Posterior cingulate gyrus (tissue), 11 donors: Measurements from ENCODE around the gene RBM48.
"Not testable (repeated sequence)": the region's sequence is repeated elsewhere in the genome, so short reads cannot be mapped to it uniquely, and the experiment has no call there.

Experiments used
- DNase-seq, 10 donors: peaks; one replicate each; pipeline versions ENCODE4 v3.0.0 to v3.0.0-alpha.2; 2020 to 2021; ENCODE audit warnings: mixed read lengths in 3 of 10
- intact Hi-C: fragments of 100-400 bp; cut with DNase I; formaldehyde crosslinking; loops from one replicate; pipeline ENCODE4 v1.15.1; 2023

RBM48 gene

GRCh38 chr7:92528188-92528957, at the start of gene RBM48, which contains the start of gene PEX1:
Gene RBM48, plus strand, starts transcription at chr7:92528795. Its CDS starts 19 bp downstream, at chr7:92528814.
Gene PEX1, minus strand, starts transcription at chr7:92528520. Its CDS starts 85 bp downstream, at chr7:92528435.
- intact Hi-C loops, result loop anchor here (2.0 kb wide), 2 partner anchors 62 to 80 kb away; partner anchors contain the start of gene FAM133B
- peak; percentile 91 to 100 (median 96) for DNase-seq

GRCh38 chr7:92479146-92479545, 49.4 kb upstream of the RBM48 start:
- intact Hi-C loops, DNase-seq: not testable (repeated sequence)

GRCh38 chr7:92483624-92484023, 45.0 kb upstream of the RBM48 start:
- DNase-seq, intact Hi-C loops: not testable (repeated sequence)

- DNase-seq, intact Hi-C loops: not testable (repeated sequence)
These were observed 44.4 kb upstream of the RBM48 start for GRCh38 chr7:92484226-92484625.

GRCh38 chr7:92485267-92485892, 43.2 kb upstream of the RBM48 start:
- intact Hi-C loops, result no loop called here
- no peak for DNase-seq

- intact Hi-C loops, result no loop called here
- DNase-seq, result no peak
These were observed 42.6 kb upstream of the RBM48 start for GRCh38 chr7:92485974-92486373.

- DNase-seq, result no peak
- intact Hi-C loops, result no loop called here
These were observed 40.8 kb upstream of the RBM48 start for GRCh38 chr7:92487804-92488203.

GRCh38 chr7:92489634-92490033, 39.0 kb upstream of the RBM48 start:
- DNase-seq, result no peak
- intact Hi-C loops, result no loop called here

- DNase-seq, result no peak
- intact Hi-C loops, result no loop called here
These were observed 31.7 kb upstream of the RBM48 start for GRCh38 chr7:92496876-92497275.

- DNase-seq, result no peak
- intact Hi-C loops, result no loop called here
These were observed 30.0 kb upstream of the RBM48 start for GRCh38 chr7:92498557-92498956.

GRCh38 chr7:92503767-92504166, 24.8 kb upstream of the RBM48 start:
- intact Hi-C loops, result no loop called here
- no peak for DNase-seq

- DNase-seq, result no peak
- intact Hi-C loops, result no loop called here
These were observed 24.0 kb upstream of the RBM48 start for GRCh38 chr7:92504563-92504962.

GRCh38 chr7:92506363-92506762, 22.2 kb upstream of the RBM48 start:
- intact Hi-C loops, result no loop called here
- DNase-seq, result no peak

GRCh38 chr7:92508946-92509345, 19.6 kb upstream of the RBM48 start:
- DNase-seq, result no peak
- intact Hi-C loops, result no loop called here

- no peak for DNase-seq
- intact Hi-C loops, result no loop called here
These were observed 15.3 kb upstream of the RBM48 start for GRCh38 chr7:92513167-92513902.

- intact Hi-C loops, result no loop called here
- no peak for DNase-seq
These were observed 11.0 kb upstream of the RBM48 start for GRCh38 chr7:92517631-92518030.

GRCh38 chr7:92520024-92520423, 8.6 kb upstream of the RBM48 start:
- intact Hi-C loops, result no loop called here
- DNase-seq, result no peak

GRCh38 chr7:92523110-92523509, 5.5 kb upstream of the RBM48 start:
- DNase-seq, result no peak
- intact Hi-C loops, result no loop called here

- peak in 8 of 10 donors; percentile 18 to 89 (median 29) for DNase-seq
- intact Hi-C loops, result loop anchor here (2.0 kb wide), 2 partner anchors 63 to 79 kb away; partner anchors contain the start of gene FAM133B
These were observed 1.1 kb upstream of the RBM48 start for GRCh38 chr7:92527300-92528187.

- no peak for DNase-seq
- intact Hi-C loops, result loop anchor here (2.0 kb wide), 2 partner anchors 62 to 80 kb away; partner anchors contain the start of gene FAM133B
These were observed 316 bp downstream of the RBM48 start for GRCh38 chr7:92528958-92529264.
